Glutamatergic neuron (in vitro differentiated cells): ENCODE results near the gene XKRX. TPM values are rescaled to one million over a fixed set of nuclear protein-coding genes. Genes with fewer than 3 reads are reported as not detected.

ENCODE experiments used
- DNase-seq: peaks from one replicate; pipeline ENCODE4 v3.0.0; 2022
- H3K27ac Mint-ChIP-seq: one replicate; pipeline ENCODE4 v1.8.0; 2020; ENCODE audit warnings: mild to moderate bottlenecking, mixed read lengths, inconsistent platforms; ENCODE audit not compliant: unreplicated experiment
- H3K27me3 Mint-ChIP-seq: one replicate; pipeline ENCODE4 v1.8.0; 2020; ENCODE audit warnings: mild to moderate bottlenecking, moderate library complexity, mixed read lengths, inconsistent platforms; ENCODE audit not compliant: unreplicated experiment
- H3K36me3 Mint-ChIP-seq: one replicate; pipeline ENCODE4 v1.8.0; 2020; ENCODE audit warnings: mild to moderate bottlenecking, mixed read lengths, inconsistent platforms; ENCODE audit not compliant: unreplicated experiment
- H3K4me1 Mint-ChIP-seq: one replicate; pipeline ENCODE4 v1.8.0; 2020; ENCODE audit warnings: mild to moderate bottlenecking, low read depth, mixed read lengths, inconsistent platforms; ENCODE audit not compliant: unreplicated experiment
- H3K4me3 Mint-ChIP-seq: one replicate; pipeline ENCODE4 v1.8.0; 2020; ENCODE audit warnings: mild to moderate bottlenecking, mixed read lengths, inconsistent platforms; ENCODE audit not compliant: unreplicated experiment
- H3K9me3 Mint-ChIP-seq: one replicate; pipeline ENCODE4 v1.8.0; 2020; ENCODE audit warnings: mild to moderate bottlenecking, moderate library complexity, mixed read lengths, inconsistent platforms; ENCODE audit not compliant: unreplicated experiment
- CTCF ChIP-seq: fragments of 200-600 bp; sonication (generic); IDR thresholded peaks from one replicate; pipeline ENCODE4 v1.5.0; 2021; ENCODE audit not compliant: partially characterized antibody, unreplicated experiment
- total RNA-seq: library from RNA; stranded (reverse); fragmentation: NEBNext Ultra II Directional; extraction: Animal tissue kit (Norgen Biotek cat#: 25700); gene quantifications from one replicate; pipeline ENCODE4 v1.2.1, GENCODE V29; 2021; ENCODE audit not compliant: unreplicated experiment

The XKRX gene
- total RNA-seq, 1 donor from 2014 or later, result not detected

- no peak for DNase-seq
- TF ChIP-seq CTCF, result no peak
- Mint-ChIP-seq H3K36me3 (no peaks in the 10 kb centered on the region), H3K27me3 (no peaks in the 10 kb centered on the region), H3K27ac (no peak within 1 kb of the TSS), H3K9me3 (no peaks in the 10 kb centered on the region), H3K4me3 (no peak within 1 kb of the TSS), H3K4me1 (no peaks in the 10 kb centered on the region)
Observed at GRCh38 chrX:100874325-100874724, 54.4 kb downstream of the XKRX start, which contains the start of gene NOX1. Gene NOX1 (minus strand): TSS chrX:100874359. CDS start chrX:100874139, 220 bp downstream.

GRCh38 chrX:100871594-100872560, 56.8 kb downstream of the XKRX start:
- no peak overlapping the region for H3K4me3 Mint-ChIP-seq
- DNase-seq, result no peak
- TF ChIP-seq CTCF, result no peak
- H3K4me1 Mint-ChIP-seq, result no peaks in the 10 kb centered on the region
- H3K27ac Mint-ChIP-seq, result no peak overlapping the region
- no peaks in the 10 kb centered on the region for H3K36me3 Mint-ChIP-seq
- no peaks in the 10 kb centered on the region for H3K27me3 Mint-ChIP-seq
- no peaks in the 10 kb centered on the region for H3K9me3 Mint-ChIP-seq

- Mint-ChIP-seq H3K27ac (no peak overlapping the region), H3K9me3 (no peaks in the 10 kb centered on the region), H3K27me3 (no peaks in the 10 kb centered on the region), H3K4me3 (no peak overlapping the region), H3K4me1 (no peaks in the 10 kb centered on the region), H3K36me3 (no peaks in the 10 kb centered on the region)
- DNase-seq, result no peak
- TF ChIP-seq CTCF, result no peak
Observed at GRCh38 chrX:100870527-100870926, 58.2 kb downstream of the XKRX start.

GRCh38 chrX:100868273-100868672, 60.4 kb downstream of the XKRX start:
- no peak for DNase-seq
- H3K27me3 Mint-ChIP-seq, result no peaks in the 10 kb centered on the region
- no peak overlapping the region for H3K27ac Mint-ChIP-seq
- H3K9me3 Mint-ChIP-seq, result no peaks in the 10 kb centered on the region
- no peak for TF ChIP-seq CTCF
- H3K4me3 Mint-ChIP-seq, result no peak overlapping the region
- no peaks in the 10 kb centered on the region for H3K4me1 Mint-ChIP-seq
- no peaks in the 10 kb centered on the region for H3K36me3 Mint-ChIP-seq

- no peak overlapping the region for H3K27ac Mint-ChIP-seq
- no peaks in the 10 kb centered on the region for H3K4me1 Mint-ChIP-seq
- H3K27me3 Mint-ChIP-seq, result no peaks in the 10 kb centered on the region
- DNase-seq, result no peak
- H3K4me3 Mint-ChIP-seq, result no peak overlapping the region
- H3K36me3 Mint-ChIP-seq, result no peaks in the 10 kb centered on the region
- TF ChIP-seq CTCF, result no peak
- H3K9me3 Mint-ChIP-seq, result no peaks in the 10 kb centered on the region
Observed at GRCh38 chrX:100864657-100865391, 63.9 kb downstream of the XKRX start.
